Tibial nerve (tissue), 4 donors: ENCODE results near the gene BCAR3. TPM values are rescaled to one million over a fixed set of nuclear protein-coding genes. Genes with fewer than 3 reads are reported as not detected.

Experiments used
- DNase-seq, 2 donors: peaks; one replicate each; pipeline ENCODE4 v3.0.0-alpha.2; 2019; ENCODE audit warnings: low spot score in 2 of 2
- H3K27ac ChIP-seq, 4 donors: fragments of 200-600 bp; sonication (generic) in 3 of 4; one replicate each; pipeline ENCODE4 v1.5.1; 2017 to 2019; ENCODE audit warnings: mild to moderate bottlenecking in 1 of 4
- H3K27me3 ChIP-seq, 2 donors: fragments of 200-600 bp; sonication (generic) in 1 of 2; one replicate each; pipeline versions ENCODE4 v1.5.1 to v1.6.0; 2017 to 2019
- H3K36me3 ChIP-seq, 3 donors: fragments of 200-600 bp; sonication (generic); one replicate each; pipeline ENCODE4 v1.5.1; 2018 to 2019
- H3K4me1 ChIP-seq, 4 donors: fragments of 200-600 bp; sonication (generic) in 3 of 4; one replicate each; pipeline ENCODE4 v1.5.1; 2017 to 2019
- H3K4me3 ChIP-seq, 4 donors: fragments of 200-600 bp; sonication (generic) in 3 of 4; one replicate each; pipeline ENCODE4 v1.5.1; 2017 to 2019; ENCODE audit warnings: mild to moderate bottlenecking in 1 of 4, moderate library complexity in 1 of 4
- H3K9me3 ChIP-seq, 4 donors: fragments of 200-600 bp; sonication (generic) in 3 of 4; one replicate each; pipeline ENCODE4 v1.5.1; 2017 to 2019
- CTCF ChIP-seq, 5 experiments: fragments of 200-600 bp in 3 of 5; fragments of 450-650 bp in 2 of 5; sonication (generic) in 3 of 5; IDR thresholded peaks; one replicate each; pipeline ENCODE4 v1.5.1; 2016 to 2019; ENCODE audit warnings: antibody characterized with exemption in 5 of 5, mild to moderate bottlenecking in 3 of 5, moderate library complexity in 2 of 5
- EP300 ChIP-seq, 2 donors: sonication (generic); formaldehyde crosslinking; IDR thresholded peaks; one replicate each; pipeline ENCODE4 v1.6.1; 2017; ENCODE audit warnings: antibody characterized with exemption in 2 of 2, mild to moderate bottlenecking in 1 of 2
- POLR2A ChIP-seq, 2 donors: fragments of 450-650 bp; IDR thresholded peaks; one replicate each; pipeline ENCODE4 v1.6.1; 2017; ENCODE audit warnings: antibody characterized with exemption in 2 of 2, mild to moderate bottlenecking in 2 of 2, moderate library complexity in 2 of 2
- WGBS, 2 donors: methylation state at CpG; one replicate each; pipeline ENCODE4 v1.1.5; 2018; 5-methylcytosine and 5-hydroxymethylcytosine counted together
- total RNA-seq, 4 donors: library from RNA; depleted of rRNA; stranded (reverse); fragments of >200 nt; gene quantifications; one replicate each; pipeline ENCODE4 v1.1.0, GENCODE V29; 2016

The BCAR3 gene
- total RNA-seq, 4 donors from 2014 or later = 26.2 to 41.8 (median 36.5) TPM

DNA sequence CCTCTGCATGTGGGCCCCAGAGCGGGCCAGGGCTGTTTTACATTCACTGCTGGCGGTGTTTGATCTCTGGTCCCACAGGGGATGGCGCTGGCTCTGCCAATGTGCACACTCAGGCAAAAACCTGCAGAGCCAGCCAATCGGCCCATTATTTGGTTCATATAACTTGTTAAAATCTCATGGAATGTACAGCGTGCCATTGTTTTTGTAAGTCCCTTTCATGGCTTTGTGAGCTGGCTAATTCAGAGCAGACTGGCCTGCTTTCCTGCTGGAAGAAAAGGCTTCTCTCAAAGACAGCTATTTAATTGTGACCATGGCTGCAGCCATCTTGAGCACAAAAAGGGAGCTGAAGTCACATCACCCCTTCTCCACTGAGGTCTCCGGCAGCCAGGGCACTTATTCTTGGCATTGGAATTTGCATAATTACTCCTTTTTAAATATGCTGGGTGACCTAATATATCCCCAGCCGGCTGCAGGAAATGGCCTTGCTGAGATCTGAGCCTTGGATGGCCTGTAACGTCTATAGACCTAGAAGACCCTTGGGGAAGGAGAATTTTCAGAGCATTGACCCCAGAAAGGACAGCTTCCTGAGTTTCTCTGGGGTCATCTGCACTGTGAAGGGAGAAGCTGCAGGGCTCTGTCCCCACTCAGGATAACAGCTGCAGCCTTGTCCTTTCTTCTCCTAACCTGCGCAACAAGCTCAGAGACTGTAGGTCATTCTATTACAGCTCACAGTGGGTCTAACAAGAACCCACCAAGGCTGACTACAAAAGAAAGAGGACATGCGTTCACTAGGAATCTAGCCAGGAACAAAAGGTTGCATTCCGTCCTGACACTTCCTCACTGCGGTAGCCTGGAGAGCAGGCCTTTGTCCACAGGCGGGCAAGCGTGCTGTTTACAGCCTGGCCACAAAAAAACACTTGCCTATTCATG lies 45.8 kb downstream of the BCAR3 start:
- Histone ChIP-seq H3K27ac (peak overlapping the region; percentile 44 to 79 (median 62)), H3K27me3 (no peaks in the 10 kb centered on the region), H3K9me3 (no peaks in the 10 kb centered on the region), H3K4me3 (no peak overlapping the region), H3K4me1 (peaks cover 0 to 39% (median 9%) of the 10 kb centered on the region in 4 donors), H3K36me3 (peaks cover 0 to 17% (median 0%) of the 10 kb centered on the region in 3 donors)
- DNase-seq = no peak
- TF ChIP-seq POLR2A (IDR thresholded peaks at IDR 0.05) (no peak), CTCF (IDR thresholded peaks at IDR 0.05) (no peak), EP300 (IDR thresholded peaks at IDR 0.05) (peak in 1 of 2 donors; percentile 56)
- 39 to 45% methylated on average over 14 of the region's 14 CpGs for WGBS, 2 donors

DNA sequence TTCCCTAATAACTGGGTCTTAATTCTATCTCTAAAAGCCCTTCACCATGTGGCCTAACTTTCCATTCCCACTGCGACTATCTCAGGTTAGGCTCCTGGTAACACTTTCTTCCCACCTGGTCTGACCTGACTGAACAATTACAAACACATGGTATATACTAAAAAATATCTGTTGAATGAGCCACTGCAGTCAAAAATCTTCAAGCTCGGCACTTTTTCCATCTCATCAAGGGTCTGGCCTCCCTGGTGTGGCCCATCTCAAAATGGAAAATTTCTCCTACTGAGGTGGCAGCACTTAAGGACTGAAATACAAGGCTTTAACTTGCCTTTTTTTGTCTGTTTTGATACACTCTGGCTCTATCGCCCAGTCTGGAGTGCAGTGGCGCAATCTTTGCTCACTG lies 48.3 kb downstream of the BCAR3 start:
- no peaks in the 10 kb centered on the region for H3K27me3 ChIP-seq
- no peak overlapping the region for H3K27ac ChIP-seq
- peaks cover 0 to 47% (median 12%) of the 10 kb centered on the region in 4 donors for H3K4me1 ChIP-seq
- no peak overlapping the region for H3K4me3 ChIP-seq
- 93 to 98% methylated on average over 4 of the region's 4 CpGs for WGBS, 2 donors
- no peaks in the 10 kb centered on the region for H3K9me3 ChIP-seq
- DNase-seq = no peak
- TF ChIP-seq POLR2A (IDR thresholded peaks at IDR 0.05) (no peak), EP300 (IDR thresholded peaks at IDR 0.05) (no peak), CTCF (IDR thresholded peaks at IDR 0.05) (no peak)
- peaks cover 0 to 5% (median 0%) of the 10 kb centered on the region in 3 donors for H3K36me3 ChIP-seq

DNA sequence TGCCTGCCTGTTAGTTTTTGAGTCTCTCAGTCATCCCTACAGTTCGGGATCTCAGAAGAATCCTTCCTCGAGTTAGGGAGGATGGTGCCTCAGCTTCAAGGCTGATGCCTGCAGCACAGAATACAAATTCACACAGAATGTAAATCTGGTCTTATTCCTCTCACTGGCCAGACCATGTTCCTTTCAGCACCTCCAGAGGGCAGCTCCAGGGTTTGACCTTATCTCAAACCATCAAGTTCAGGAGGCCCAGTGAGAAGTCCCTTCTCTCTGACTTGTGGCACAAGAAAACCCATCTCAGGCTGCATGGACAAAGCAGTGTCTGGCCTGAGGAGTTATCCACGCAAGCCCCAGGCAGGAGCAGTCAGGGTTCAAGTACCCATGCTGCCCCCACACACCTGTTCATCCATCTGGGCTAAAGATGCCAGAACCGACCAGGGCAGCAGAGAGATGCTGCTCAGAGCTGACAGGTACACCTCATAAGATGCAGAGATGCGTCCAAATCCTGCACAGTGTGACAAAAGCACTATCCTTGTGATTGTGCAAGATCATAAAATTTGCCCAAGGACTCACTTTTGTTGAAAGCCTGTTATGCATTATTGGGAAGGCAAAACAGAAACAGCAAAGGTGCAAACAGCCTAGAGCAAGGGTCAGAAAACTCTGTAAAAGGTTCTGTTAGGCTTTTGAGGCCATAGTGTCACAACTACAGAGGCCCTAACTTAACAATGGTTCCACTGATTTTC lies 49.8 kb downstream of the BCAR3 start:
- 76 to 87% methylated on average over 5 of the region's 5 CpGs for WGBS, 2 donors

GRCh38 chr1:93630168-93630567 lies 51.5 kb downstream of the BCAR3 start:
- Histone ChIP-seq H3K36me3 (peaks cover 0 to 5% (median 0%) of the 10 kb centered on the region in 3 donors), H3K4me3 (no peak overlapping the region), H3K27ac (no peak overlapping the region), H3K9me3 (no peaks in the 10 kb centered on the region), H3K27me3 (no peaks in the 10 kb centered on the region), H3K4me1 (peaks cover 0 to 46% (median 13%) of the 10 kb centered on the region in 4 donors)
- WGBS, 2 donors = 84% methylated on average over 3 of the region's 3 CpGs
- DNase-seq = no peak
- TF ChIP-seq EP300 (IDR thresholded peaks at IDR 0.05) = no peak
- TF ChIP-seq POLR2A (IDR thresholded peaks at IDR 0.05) = no peak
- no peak for TF ChIP-seq CTCF (IDR thresholded peaks at IDR 0.05)

More for the DNA sequence above, 49.8 kb downstream of the BCAR3 start:
- H3K4me3 ChIP-seq = no peak overlapping the region
- TF ChIP-seq EP300 (IDR thresholded peaks at IDR 0.05) (no peak), CTCF (IDR thresholded peaks at IDR 0.05) (peak in 1 of 5 experiments; percentile 23)
- no peak for DNase-seq
- peaks cover 0 to 5% (median 0%) of the 10 kb centered on the region in 3 donors for H3K36me3 ChIP-seq
- H3K27ac ChIP-seq = no peak overlapping the region
- H3K9me3 ChIP-seq = no peaks in the 10 kb centered on the region
- no peaks in the 10 kb centered on the region for H3K27me3 ChIP-seq
- H3K4me1 ChIP-seq = peaks cover 0 to 46% (median 12%) of the 10 kb centered on the region in 4 donors
